Measurements from ENCODE around the gene FANCI. TPM values are rescaled to one million over a fixed set of nuclear protein-coding genes. Genes with fewer than 3 reads are reported as not detected.

Gene FANCI
- total RNA-seq, 4 donors from 2014 or later: 4.4 to 30.1 (median 7.8) TPM

DNA sequence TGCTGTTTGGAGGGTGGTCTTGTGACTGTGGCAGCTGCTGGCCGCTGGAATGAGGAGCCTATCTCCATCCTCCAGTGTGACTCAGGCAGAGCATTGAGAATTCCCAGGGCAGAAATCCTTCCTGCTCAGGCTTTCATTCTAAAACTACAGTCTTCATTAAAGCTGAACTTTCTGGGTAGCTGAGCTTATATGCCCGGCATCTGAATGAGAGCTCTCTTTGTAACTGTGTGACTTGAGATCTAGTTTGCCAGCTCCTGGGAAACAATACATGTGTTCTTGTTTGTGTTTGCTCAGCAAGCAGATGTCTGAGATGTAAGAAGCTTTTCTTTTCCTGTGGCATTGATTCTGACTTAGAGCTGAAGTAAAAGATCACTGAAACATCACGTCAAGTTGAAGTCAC, 44.8 kb upstream of the FANCI start:
- TF ChIP-seq, protein P1, sequence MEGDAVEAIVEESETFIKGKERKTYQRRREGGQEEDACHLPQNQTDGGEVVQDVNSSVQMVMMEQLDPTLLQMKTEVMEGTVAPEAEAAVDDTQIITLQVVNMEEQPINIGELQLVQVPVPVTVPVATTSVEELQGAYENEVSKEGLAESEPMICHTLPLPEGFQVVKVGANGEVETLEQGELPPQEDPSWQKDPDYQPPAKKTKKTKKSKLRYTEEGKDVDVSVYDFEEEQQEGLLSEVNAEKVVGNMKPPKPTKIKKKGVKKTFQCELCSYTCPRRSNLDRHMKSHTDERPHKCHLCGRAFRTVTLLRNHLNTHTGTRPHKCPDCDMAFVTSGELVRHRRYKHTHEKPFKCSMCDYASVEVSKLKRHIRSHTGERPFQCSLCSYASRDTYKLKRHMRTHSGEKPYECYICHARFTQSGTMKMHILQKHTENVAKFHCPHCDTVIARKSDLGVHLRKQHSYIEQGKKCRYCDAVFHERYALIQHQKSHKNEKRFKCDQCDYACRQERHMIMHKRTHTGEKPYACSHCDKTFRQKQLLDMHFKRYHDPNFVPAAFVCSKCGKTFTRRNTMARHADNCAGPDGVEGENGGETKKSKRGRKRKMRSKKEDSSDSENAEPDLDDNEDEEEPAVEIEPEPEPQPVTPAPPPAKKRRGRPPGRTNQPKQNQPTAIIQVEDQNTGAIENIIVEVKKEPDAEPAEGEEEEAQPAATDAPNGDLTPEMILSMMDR (IDR thresholded peaks at IDR 0.05; ENCODE audit: low read depth): no peak

DNA sequence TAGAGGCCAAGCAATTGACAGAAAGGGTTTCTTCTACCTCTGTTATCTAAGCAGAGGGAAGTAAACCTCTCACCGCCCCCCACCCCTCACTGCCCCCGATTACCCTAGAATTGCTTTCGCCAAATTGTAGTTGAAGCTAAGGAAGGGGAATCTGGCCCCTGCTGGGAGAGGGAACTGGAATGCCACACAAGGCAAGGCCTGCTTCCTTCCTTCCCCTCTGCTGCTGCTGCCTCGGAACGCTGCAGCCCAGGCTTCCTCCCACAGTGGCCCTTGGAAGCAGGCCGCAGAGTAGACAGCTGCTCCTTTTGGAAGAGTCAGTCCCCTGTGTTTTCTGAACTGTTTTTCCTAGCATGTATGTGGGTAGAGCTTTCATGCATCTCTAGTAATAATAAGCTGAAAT, 44.0 kb upstream of the FANCI start:
- TF ChIP-seq, protein P1 (IDR thresholded peaks at IDR 0.05; ENCODE audit: low read depth): no peak

DNA sequence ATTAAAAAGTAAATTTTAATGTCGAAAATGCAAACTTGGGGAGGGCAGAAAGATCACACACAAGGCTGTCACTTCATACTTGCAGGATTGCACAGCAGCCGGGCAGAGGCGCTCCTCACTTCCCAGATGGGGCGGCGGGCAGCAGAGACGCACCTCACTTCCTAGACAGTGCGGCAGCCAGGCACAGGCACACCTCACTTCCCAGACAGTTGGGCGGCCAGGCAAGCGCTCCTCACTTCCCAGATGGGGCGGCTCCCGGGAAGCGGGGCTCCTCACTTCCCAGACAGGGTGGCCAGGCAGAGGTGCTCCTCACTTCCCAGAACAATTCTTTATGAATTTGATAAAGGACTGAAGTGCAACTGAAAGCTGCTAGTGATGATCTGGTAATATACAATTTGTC, 43.6 kb upstream of the FANCI start:
- TF ChIP-seq, protein P1 (IDR thresholded peaks at IDR 0.05; ENCODE audit: low read depth): no peak

DNA sequence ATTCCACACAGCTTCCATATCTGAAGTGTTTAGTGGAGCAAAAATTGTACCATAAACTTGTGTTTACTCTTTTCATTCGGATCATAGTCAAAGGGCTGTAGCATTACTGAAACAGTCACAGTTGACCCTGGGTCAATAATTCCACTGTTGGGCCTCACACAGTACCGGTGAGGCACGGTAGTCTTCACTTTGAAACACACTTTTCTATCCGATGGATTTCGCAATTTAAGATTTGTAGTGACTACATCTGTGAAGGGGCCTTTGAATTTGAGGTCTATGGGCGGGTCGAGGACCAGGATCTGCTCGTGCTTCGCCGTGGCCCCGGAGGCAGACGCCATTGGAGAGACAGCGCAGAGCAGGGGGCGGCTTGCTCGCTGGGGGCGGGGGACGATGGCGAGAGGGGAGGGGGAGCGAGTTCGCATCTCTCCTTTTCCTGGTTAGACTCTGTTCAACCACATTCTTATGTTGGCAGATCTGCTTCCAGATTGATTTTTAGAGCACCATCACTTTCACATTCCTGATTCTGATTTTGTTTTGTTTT, 42.2 kb upstream of the FANCI start:
- TF ChIP-seq, protein P1 (IDR thresholded peaks at IDR 0.05; ENCODE audit: low read depth): no peak

DNA sequence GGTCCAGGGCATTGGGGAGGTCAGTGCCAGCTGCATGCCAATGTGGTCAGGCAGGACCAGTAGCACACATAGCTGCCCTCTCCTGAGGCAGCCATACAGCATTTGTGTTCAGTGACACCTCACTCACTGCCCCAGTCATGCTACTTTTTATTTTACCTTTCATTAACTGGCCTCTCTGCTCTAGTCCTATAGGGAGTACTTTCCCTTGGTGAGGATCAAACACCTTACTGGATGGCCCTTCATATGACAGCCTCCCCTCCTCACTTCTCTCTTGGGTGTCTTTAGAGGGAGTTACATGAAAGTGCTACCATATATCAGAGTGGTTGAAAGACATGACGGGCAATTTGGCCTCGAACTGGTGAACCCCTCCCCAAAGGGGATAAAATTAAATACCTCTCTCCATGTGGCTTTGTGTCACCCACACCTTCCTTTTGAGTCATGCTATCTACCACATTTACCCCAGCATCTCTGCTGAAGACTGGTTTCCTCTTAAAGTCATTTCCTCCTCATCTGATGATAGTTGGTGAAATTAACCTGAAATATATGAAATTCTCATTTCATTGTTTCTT, 40.0 kb upstream of the FANCI start:
- TF ChIP-seq, protein P1 (IDR thresholded peaks at IDR 0.05; ENCODE audit: low read depth): no peak

DNA sequence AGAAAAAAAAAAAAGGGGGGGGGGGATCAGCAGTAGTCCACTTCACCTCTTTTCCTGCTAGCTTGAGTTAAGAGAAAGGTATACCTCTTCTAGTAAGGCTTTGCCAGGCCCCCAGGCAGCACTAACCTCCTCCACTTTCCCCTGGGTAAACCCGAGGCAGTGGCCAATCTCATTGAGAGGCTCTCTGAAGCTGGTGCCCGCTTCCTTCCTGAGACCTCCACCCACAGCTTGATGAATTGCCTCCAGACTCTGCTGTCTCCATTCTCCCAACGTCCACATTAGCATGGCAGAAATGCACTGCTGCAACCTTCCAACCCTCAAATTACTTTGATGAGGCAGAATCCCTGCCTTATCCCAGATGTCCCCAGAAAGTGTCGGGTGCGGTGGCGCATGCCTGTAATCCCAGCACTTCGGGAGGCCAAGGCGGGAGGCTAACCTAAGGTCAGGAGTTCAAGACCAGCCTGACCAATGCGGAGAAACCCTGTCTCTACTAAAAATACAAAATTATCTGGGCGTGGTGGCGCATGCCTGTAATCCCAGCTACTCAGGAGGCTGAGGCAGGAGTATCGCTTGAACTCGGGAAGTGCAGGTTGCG, 37.7 kb upstream of the FANCI start:
- TF ChIP-seq, protein P1 (IDR thresholded peaks at IDR 0.05; ENCODE audit: low read depth): no peak

DNA sequence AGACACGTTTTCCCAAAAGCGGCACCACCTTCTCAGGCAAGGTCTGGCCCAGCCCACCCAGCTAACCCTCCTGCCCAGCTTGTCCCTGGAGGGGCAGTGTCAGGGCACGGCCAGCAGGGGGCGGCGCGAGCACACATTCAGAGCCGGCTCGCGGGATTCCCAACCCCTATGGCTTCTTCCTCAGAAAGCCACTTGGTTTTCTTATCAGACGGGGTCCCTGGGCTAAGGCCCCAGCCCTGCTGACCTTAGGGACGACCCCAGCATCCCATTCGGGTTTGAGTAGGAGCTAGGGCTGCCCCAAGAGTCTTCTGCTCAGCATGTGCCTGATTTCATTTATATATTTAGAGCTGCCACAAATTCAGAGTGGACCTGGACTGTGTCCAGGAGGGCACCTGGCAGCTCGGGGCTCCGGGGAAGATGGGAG, 36.9 kb upstream of the FANCI start:
- TF ChIP-seq, protein P1 (IDR thresholded peaks at IDR 0.05; ENCODE audit: low read depth): no peak

Measured in subcutaneous adipose tissue (tissue), 4 donors.